NCI-H2029 treated with DMSO at 0.1 percent for 48 hours (cell line): ENCODE data around the gene SRA1.
A peak's percentile ranks its signal among the peaks of the same experiment; 100 is the strongest.

Experiments used
- DNase-seq: peaks from one replicate; lab custom pipeline; 2025; lab: John Stamatoyannopoulos, UW

Gene SRA1

GRCh38 chr5:140550147-140551079, 6.9 kb downstream of the SRA1 start:
- no peak for DNase-seq

GRCh38 chr5:140549237-140550144, 7.8 kb downstream of the SRA1 start:
- peak; percentile 60 for DNase-seq

GRCh38 chr5:140548791-140549190, 8.5 kb downstream of the SRA1 start:
- no peak for DNase-seq

GRCh38 chr5:140548300-140548688, 9.0 kb downstream of the SRA1 start:
- DNase-seq, result no peak

GRCh38 chr5:140547508-140548299, 9.6 kb downstream of the SRA1 start, which contains the start of gene EIF4EBP3:
EIF4EBP3 (plus strand) TSS chr5:140547662; CDS start chr5:140547738, 76 bp downstream.
- DNase-seq, result peak; percentile 85

GRCh38 chr5:140546851-140547507, 10.3 kb downstream of the SRA1 start:
- no peak for DNase-seq

GRCh38 chr5:140545606-140546005, 11.7 kb downstream of the SRA1 start:
- no peak for DNase-seq

GRCh38 chr5:140544986-140545385, 12.3 kb downstream of the SRA1 start:
- no peak for DNase-seq

- no peak for DNase-seq
These were observed 14.3 kb downstream of the SRA1 start for GRCh38 chr5:140542972-140543371.

- no peak for DNase-seq
These were observed 17.0 kb downstream of the SRA1 start for GRCh38 chr5:140540227-140540626.

- DNase-seq, result no peak
These were observed 33.3 kb downstream of the SRA1 start for GRCh38 chr5:140524003-140524402.

GRCh38 chr5:140513124-140513523, 44.1 kb downstream of the SRA1 start:
- no peak for DNase-seq

- DNase-seq, result peak; percentile 14
These were observed 47.4 kb downstream of the SRA1 start for GRCh38 chr5:140509898-140510297.

GRCh38 chr5:140502834-140503233, 54.4 kb downstream of the SRA1 start:
- DNase-seq, result no peak
